ENCODE measurements around the gene SMARCD3.

The SMARCD3 gene

DNA sequence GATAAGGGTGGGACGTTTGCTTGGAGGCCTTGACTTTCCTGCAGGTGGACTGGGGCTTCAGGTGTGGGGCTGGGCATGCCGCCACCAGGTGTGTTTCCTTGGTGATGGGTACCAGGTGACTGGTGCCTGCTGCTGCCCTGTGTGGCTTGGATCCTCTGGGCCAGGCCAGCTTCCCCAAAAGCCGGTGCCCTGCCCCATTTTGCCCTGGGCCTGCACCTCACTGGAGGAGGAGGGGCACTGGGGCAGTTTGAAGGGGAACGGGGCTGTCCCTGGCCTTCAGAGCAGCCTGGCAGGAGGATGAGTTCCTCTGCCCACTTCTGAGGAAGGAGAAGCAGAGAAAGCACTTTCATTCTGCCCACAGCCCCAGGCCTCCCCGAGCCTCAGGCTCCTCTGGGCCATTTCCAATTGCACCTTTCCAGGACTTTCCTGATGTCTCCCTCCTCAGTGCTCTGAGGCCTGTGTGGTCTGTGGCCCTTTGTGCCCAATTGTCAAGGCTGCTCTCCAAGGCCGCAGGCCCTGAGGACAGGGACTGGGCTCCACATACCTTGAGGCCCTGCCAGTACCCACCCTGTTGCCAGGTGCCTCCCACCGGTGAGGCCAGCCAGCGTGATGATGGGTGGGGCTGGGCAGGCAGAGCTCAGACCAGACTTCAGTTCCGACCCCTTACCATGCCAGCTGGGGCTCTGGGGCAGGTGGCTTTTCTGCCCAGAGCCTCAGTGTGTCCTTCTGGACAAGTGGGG, 25.3 kb upstream of the SMARCD3 start:
- DNase-seq (ENCODE audit: insufficient read length, low spot score): no peak
- FAIRE-seq: no peak
- TF ChIP-seq PAX5 (IDR thresholded peaks at IDR 0.05; ENCODE audit: insufficient read depth, low read length, severe bottlenecking): no peak
- TF ChIP-seq POLR2AphosphoS5 (IDR thresholded peaks at IDR 0.05; ENCODE audit: low read depth, low read length): no peak
- no peak for TF ChIP-seq POLR2A (IDR thresholded peaks at IDR 0.05; ENCODE audit: low read depth, low read length)
- no peak for TF ChIP-seq SPI1 (IDR thresholded peaks at IDR 0.05; ENCODE audit: low read depth, low read length)
- TF ChIP-seq TAF1 (IDR thresholded peaks at IDR 0.05; ENCODE audit: low read depth, low read length): no peak
- no peak for TF ChIP-seq POU2F2 (IDR thresholded peaks at IDR 0.05; ENCODE audit: low read depth, low read length)

DNA sequence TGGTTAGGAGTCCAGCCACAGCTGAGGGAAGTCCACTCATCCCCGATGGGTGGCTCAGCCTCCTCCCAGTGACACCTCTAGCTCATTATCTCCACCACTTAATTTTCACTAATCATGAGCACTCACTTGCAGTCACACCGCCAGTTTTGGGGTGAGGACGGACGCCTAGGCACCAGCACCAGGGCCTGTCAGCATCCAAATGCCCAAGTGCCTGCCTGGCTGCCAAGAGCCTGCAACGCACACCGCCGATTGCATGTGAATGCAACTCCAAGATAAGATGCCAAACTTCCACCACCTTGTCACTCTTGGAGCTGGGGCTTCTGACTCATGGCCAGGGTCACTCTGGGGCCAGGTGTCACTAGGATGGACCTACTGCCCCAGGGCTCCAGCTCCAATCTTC, 24.4 kb upstream of the SMARCD3 start:
- TF ChIP-seq POLR2A (IDR thresholded peaks at IDR 0.05; ENCODE audit: low read depth, low read length): no peak
- no peak for TF ChIP-seq TAF1 (IDR thresholded peaks at IDR 0.05; ENCODE audit: low read depth, low read length)
- no peak for TF ChIP-seq SPI1 (IDR thresholded peaks at IDR 0.05; ENCODE audit: low read depth, low read length)
- TF ChIP-seq POLR2AphosphoS5 (IDR thresholded peaks at IDR 0.05; ENCODE audit: low read depth, low read length): no peak
- TF ChIP-seq POU2F2 (IDR thresholded peaks at IDR 0.05; ENCODE audit: low read depth, low read length): no peak
- TF ChIP-seq PAX5 (IDR thresholded peaks at IDR 0.05; ENCODE audit: insufficient read depth, low read length, severe bottlenecking): no peak
- DNase-seq (ENCODE audit: insufficient read length, low spot score) (no peak), FAIRE-seq (no peak)

DNA sequence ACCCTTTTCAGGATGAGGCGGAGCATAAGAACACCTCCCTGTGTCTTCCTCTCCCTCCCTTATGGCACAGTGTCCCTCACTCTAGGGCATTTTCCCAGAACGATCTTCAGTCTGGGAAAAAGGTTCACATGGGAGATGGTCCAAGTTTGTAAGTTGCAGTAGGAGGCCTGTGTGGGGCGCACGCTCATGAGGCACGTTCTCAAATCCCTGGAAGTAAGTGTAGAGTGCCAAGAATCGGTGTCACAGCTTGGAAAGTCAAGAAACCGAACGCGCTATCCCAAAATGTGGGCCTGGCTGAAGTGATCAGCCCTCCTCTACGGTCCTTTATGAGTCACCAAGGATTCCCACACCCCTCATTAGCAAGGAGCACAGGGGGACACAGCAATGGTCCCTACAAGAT, 23.9 kb upstream of the SMARCD3 start:
- DNase-seq (ENCODE audit: insufficient read length, low spot score): no peak
- TF ChIP-seq POLR2AphosphoS5 (IDR thresholded peaks at IDR 0.05; ENCODE audit: low read depth, low read length): no peak
- TF ChIP-seq SPI1 (IDR thresholded peaks at IDR 0.05; ENCODE audit: low read depth, low read length): no peak
- no peak for TF ChIP-seq TAF1 (IDR thresholded peaks at IDR 0.05; ENCODE audit: low read depth, low read length)
- FAIRE-seq: no peak

DNA sequence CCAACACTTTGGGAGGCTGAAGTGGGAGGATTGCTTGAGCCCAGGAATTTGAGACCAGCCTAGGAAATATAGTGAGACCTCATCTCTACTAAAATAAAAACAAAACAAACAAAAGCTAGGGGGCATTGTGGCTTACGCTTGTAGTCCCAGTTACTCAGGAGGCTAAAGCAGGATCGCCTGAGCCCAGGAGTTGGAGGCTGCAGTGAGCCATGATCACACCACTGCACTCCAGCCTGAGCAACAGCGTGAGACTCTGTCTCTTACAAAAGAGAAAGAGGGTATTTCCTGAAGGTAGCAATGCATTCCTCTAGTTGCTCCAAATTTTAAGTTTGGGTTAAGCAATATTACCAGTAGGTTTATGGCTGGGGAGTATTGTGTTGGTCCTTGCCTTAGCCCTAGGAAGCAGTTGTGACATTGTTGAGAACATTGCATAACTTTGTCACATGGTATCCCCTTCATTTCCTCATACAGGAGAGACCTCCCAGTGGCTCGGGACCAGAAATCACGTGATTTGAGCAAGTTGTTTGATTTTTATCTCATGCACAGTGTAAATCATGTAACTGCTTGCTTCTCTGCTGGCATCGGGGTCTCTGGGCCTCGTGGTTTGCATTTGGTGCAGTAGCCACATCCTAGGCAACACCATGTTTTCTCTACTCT, 23.3 kb upstream of the SMARCD3 start:
- no peak for DNase-seq (ENCODE audit: insufficient read length, low spot score)
- no peak for FAIRE-seq
- TF ChIP-seq POU2F2 (IDR thresholded peaks at IDR 0.05; ENCODE audit: low read depth, low read length) (no peak), SPI1 (IDR thresholded peaks at IDR 0.05; ENCODE audit: low read depth, low read length) (no peak), POLR2A (IDR thresholded peaks at IDR 0.05; ENCODE audit: low read depth, low read length) (no peak), POLR2AphosphoS5 (IDR thresholded peaks at IDR 0.05; ENCODE audit: low read depth, low read length) (no peak), TAF1 (IDR thresholded peaks at IDR 0.05; ENCODE audit: low read depth, low read length) (no peak), PAX5 (IDR thresholded peaks at IDR 0.05; ENCODE audit: insufficient read depth, low read length, severe bottlenecking) (no peak)

DNA sequence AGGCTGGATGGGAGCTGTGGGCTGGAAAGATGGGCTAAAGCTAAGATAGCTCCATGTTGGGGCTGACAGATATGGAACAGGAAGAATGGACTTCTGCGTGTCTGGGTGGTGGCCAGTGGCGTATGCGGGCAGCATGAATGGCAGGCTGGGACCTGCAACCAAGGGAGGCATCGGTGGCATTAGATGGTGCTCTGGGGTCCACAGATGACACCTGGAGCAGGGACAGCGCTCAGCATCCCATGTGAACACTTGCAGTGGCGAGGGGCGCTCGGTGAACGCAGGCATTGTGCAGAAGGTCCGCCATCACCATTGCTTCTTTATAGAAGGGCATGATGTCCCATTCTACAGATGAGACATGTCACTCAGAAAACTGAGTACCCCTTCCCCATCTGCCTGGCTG, 21.0 kb upstream of the SMARCD3 start:
- DNase-seq (ENCODE audit: insufficient read length, low spot score): no peak
- TF ChIP-seq TAF1 (IDR thresholded peaks at IDR 0.05; ENCODE audit: low read depth, low read length): no peak
- no peak for TF ChIP-seq POLR2A (IDR thresholded peaks at IDR 0.05; ENCODE audit: low read depth, low read length)
- TF ChIP-seq SPI1 (IDR thresholded peaks at IDR 0.05; ENCODE audit: low read depth, low read length): no peak
- TF ChIP-seq POU2F2 (IDR thresholded peaks at IDR 0.05; ENCODE audit: low read depth, low read length): no peak
- no peak for TF ChIP-seq POLR2AphosphoS5 (IDR thresholded peaks at IDR 0.05; ENCODE audit: low read depth, low read length)
- no peak for TF ChIP-seq PAX5 (IDR thresholded peaks at IDR 0.05; ENCODE audit: insufficient read depth, low read length, severe bottlenecking)
- FAIRE-seq: no peak

DNA sequence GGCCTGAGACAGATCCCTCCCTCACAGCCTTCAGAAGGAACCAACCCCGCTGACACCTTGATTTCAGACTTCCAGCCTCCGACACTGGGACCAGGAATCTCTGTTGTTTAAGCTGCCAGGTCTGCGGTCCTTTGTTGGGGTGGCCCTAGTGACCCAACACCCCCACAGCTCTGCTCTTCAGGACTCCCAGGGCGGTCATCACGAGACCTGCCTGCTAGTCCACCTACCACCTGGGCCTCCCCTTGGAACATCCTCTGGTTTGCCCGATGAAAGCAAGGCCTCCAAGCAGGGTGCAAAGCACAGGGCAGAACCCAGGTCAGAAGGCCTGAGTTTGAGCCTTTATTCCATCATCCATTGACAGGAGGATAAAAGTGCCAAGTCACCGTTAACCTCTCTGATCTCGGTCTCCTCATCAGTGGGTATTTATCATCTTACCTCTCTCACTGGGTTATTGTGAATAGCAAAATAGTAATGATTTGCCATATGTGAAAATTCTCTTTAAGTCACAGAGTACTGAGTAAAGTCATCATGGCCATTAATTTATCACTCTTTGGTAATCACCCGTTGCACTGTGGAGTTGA, 16.9 kb upstream of the SMARCD3 start:
- TF ChIP-seq PAX5 (IDR thresholded peaks at IDR 0.05; ENCODE audit: insufficient read depth, low read length, severe bottlenecking) (no peak), POU2F2 (IDR thresholded peaks at IDR 0.05; ENCODE audit: low read depth, low read length) (no peak), POLR2A (IDR thresholded peaks at IDR 0.05; ENCODE audit: low read depth, low read length) (no peak), SPI1 (IDR thresholded peaks at IDR 0.05; ENCODE audit: low read depth, low read length) (no peak), TAF1 (IDR thresholded peaks at IDR 0.05; ENCODE audit: low read depth, low read length) (no peak), POLR2AphosphoS5 (IDR thresholded peaks at IDR 0.05; ENCODE audit: low read depth, low read length) (no peak)
- FAIRE-seq: no peak
- no peak for DNase-seq (ENCODE audit: insufficient read length, low spot score)

DNA sequence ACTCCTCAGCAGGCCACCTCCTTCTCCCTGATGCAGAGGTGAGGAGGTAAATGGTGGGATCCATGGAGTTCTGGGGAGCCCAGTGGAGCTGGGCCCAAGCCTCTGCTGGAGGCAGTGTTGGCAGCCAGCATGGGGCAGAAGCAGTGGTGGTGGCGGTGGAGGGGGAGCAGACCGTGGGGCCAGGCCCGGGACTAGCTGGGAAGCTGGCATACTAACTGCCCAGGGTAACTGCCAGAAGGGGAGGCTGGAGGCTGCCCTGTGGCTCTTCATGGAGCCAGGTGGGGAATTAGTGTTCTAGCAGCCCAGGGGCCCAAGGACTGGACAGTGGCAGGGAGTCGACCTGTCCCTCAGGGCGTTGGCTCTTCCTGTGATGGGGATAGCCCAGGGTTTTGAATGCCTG, 16.1 kb upstream of the SMARCD3 start:
- FAIRE-seq (no peak), DNase-seq (ENCODE audit: insufficient read length, low spot score) (no peak)
- TF ChIP-seq SPI1 (IDR thresholded peaks at IDR 0.05; ENCODE audit: low read depth, low read length) (no peak), POU2F2 (IDR thresholded peaks at IDR 0.05; ENCODE audit: low read depth, low read length) (no peak), TAF1 (IDR thresholded peaks at IDR 0.05; ENCODE audit: low read depth, low read length) (no peak), POLR2A (IDR thresholded peaks at IDR 0.05; ENCODE audit: low read depth, low read length) (no peak), PAX5 (IDR thresholded peaks at IDR 0.05; ENCODE audit: insufficient read depth, low read length, severe bottlenecking) (no peak), POLR2AphosphoS5 (IDR thresholded peaks at IDR 0.05; ENCODE audit: low read depth, low read length) (no peak)

DNA sequence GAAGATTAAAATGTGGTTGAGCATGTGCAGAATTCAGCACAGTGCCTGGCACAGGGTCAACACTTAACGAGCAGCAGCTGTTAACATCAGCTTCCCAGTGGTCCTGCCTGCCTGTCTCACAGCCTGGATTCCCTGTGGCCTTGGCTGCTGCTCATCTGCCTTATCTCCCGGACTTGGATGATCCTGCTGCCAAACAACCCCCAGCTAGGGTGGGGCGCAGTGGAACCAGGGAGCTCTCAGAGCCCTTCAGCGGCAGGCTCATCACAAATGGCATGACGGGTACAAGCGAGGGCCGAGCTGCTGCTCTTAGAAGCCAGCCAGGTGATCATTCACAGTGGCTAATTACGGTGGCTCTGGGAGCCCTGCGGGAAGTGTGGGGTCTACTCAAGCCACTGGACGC, 13.0 kb upstream of the SMARCD3 start:
- no peak for TF ChIP-seq TAF1 (IDR thresholded peaks at IDR 0.05; ENCODE audit: low read depth, low read length)
- no peak for TF ChIP-seq POLR2A (IDR thresholded peaks at IDR 0.05; ENCODE audit: low read depth, low read length)
- TF ChIP-seq SPI1 (IDR thresholded peaks at IDR 0.05; ENCODE audit: low read depth, low read length): no peak
- TF ChIP-seq PAX5 (IDR thresholded peaks at IDR 0.05; ENCODE audit: insufficient read depth, low read length, severe bottlenecking): no peak
- no peak for TF ChIP-seq POU2F2 (IDR thresholded peaks at IDR 0.05; ENCODE audit: low read depth, low read length)
- no peak for TF ChIP-seq POLR2AphosphoS5 (IDR thresholded peaks at IDR 0.05; ENCODE audit: low read depth, low read length)
- FAIRE-seq (no peak), DNase-seq (ENCODE audit: insufficient read length, low spot score) (no peak)

DNA sequence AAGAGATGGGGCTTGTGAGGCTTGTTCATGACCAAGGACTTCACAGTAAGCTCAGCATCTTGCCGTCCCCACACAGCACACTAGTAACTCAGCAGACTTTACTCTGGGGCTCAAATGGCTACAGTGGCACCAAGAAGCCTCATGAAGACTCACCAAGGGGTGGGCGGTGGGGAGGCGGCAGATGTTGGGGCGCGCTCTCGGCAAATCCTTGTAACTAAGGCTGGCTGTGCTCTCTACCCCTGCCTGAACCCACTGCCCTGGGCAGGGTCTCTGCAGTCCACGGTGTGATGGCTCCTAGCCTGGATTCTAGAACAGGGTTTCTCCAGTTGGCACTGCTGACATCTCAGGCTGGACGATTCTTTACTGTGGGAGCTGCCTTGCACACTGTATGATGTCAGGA, 12.4 kb upstream of the SMARCD3 start:
- FAIRE-seq (no peak), DNase-seq (ENCODE audit: insufficient read length, low spot score) (no peak)
- TF ChIP-seq TAF1 (IDR thresholded peaks at IDR 0.05; ENCODE audit: low read depth, low read length): no peak
- no peak for TF ChIP-seq POLR2A (IDR thresholded peaks at IDR 0.05; ENCODE audit: low read depth, low read length)
- TF ChIP-seq PAX5 (IDR thresholded peaks at IDR 0.05; ENCODE audit: insufficient read depth, low read length, severe bottlenecking): no peak
- TF ChIP-seq POLR2AphosphoS5 (IDR thresholded peaks at IDR 0.05; ENCODE audit: low read depth, low read length): no peak
- no peak for TF ChIP-seq SPI1 (IDR thresholded peaks at IDR 0.05; ENCODE audit: low read depth, low read length)
- no peak for TF ChIP-seq POU2F2 (IDR thresholded peaks at IDR 0.05; ENCODE audit: low read depth, low read length)

Measured in GM12891 (cell line).